OCI-LY7 (cell line): ENCODE measurements around the gene PRIM1. TPM values are rescaled to one million over a fixed set of nuclear protein-coding genes. Genes with fewer than 3 reads are reported as not detected.
"Not testable (repeated sequence)": the region's sequence is repeated elsewhere in the genome, so short reads cannot be mapped to it uniquely, and the experiment has no call there.

ENCODE experiments used
- BruUV-seq: library from RNA; stranded (reverse); fragments of 400-500 nt; replicated peaks from 2 replicates; lab custom pipeline; 2021; lab: Mats Ljungman, UMichigan
- CTCF ChIA-PET: fragments of 300-600 bp; sonication (Branson Sonifier 250); formaldehyde crosslinking; loops from one replicate; lab custom pipeline; 2022; ENCODE audit warnings: antibody characterized with exemption; ENCODE audit not compliant: unreplicated experiment; lab: Charles Lee
- POLR2A ChIA-PET: fragments of 300-600 bp; sonication (Branson Sonifier 250); formaldehyde crosslinking; loops from one replicate; lab custom pipeline; 2022; ENCODE audit warnings: antibody characterized with exemption; lab: Charles Lee
- DNase-seq: peaks from one replicate; pipeline ENCODE4 v3.0.0-alpha.2; 2015; ENCODE audit warnings: low spot score
- H2AFZ ChIP-seq: fragments of 200-600 bp; sonication (generic), shearing (Covaris generic); 2 replicates; pipeline ENCODE4 v1.6.1; 2014; ENCODE audit warnings: mild to moderate bottlenecking, antibody characterized with exemption, low read length, moderate library complexity
- H3K27ac ChIP-seq: fragments of 200-600 bp; sonication (generic); 2 replicates; pipeline ENCODE4 v1.5.1; 2014; ENCODE audit warnings: mixed run types, low read depth, mild to moderate bottlenecking, moderate library complexity, low read length, inconsistent platforms; ENCODE audit not compliant: poor library complexity, severe bottlenecking
- H3K36me3 ChIP-seq: fragments of 200-600 bp; sonication (generic); 2 replicates; pipeline ENCODE4 v1.6.1; 2014; ENCODE audit warnings: mild to moderate bottlenecking, antibody characterized with exemption, low read length, moderate library complexity, mixed read lengths; ENCODE audit not compliant: insufficient read depth
- H3K4me1 ChIP-seq: fragments of 200-600 bp; sonication (generic); 2 replicates; pipeline ENCODE4 v1.5.1; 2014; ENCODE audit warnings: mild to moderate bottlenecking, low read length; ENCODE audit not compliant: insufficient read depth, poor library complexity, severe bottlenecking
- H3K4me2 ChIP-seq: fragments of 200-600 bp; sonication (generic); 2 replicates; pipeline ENCODE4 v1.6.1; 2014; ENCODE audit warnings: mild to moderate bottlenecking, low read length
- H3K4me3 ChIP-seq: fragments of 200-600 bp; sonication (generic); 2 replicates; pipeline ENCODE4 v1.5.1; 2014; ENCODE audit warnings: mild to moderate bottlenecking, low read depth, low read length; ENCODE audit not compliant: poor library complexity, severe bottlenecking
- H3K79me2 ChIP-seq: fragments of 200-600 bp; sonication (generic); 2 replicates; pipeline ENCODE4 v1.6.1; 2016; ENCODE audit warnings: low read depth, mild to moderate bottlenecking, low read length, moderate library complexity, mixed read lengths; ENCODE audit not compliant: insufficient read depth
- H3K9me2 ChIP-seq: fragments of 200-600 bp; sonication (generic); 2 replicates; pipeline ENCODE4 v1.6.1; 2016; ENCODE audit warnings: mild to moderate bottlenecking, low read length, mixed read lengths; ENCODE audit not compliant: insufficient read depth
- H3K9me3 ChIP-seq: fragments of 200-600 bp; sonication (generic); 2 replicates; pipeline ENCODE4 v1.6.1; 2014; ENCODE audit warnings: mild to moderate bottlenecking, mixed run types, low read length, mixed read lengths
- H4K20me1 ChIP-seq: fragments of 200-600 bp; sonication (generic); 2 replicates; pipeline ENCODE4 v1.6.1; 2014; ENCODE audit warnings: mild to moderate bottlenecking, antibody characterized with exemption, low read length, moderate library complexity, mixed read lengths; ENCODE audit not compliant: insufficient read depth
- CTCF ChIP-seq: fragments of 200-600 bp; sonication (generic); conservative IDR thresholded peaks from 2 replicates; pipeline ENCODE4 v1.5.1; 2014; ENCODE audit warnings: mild to moderate bottlenecking, antibody characterized with exemption, low read length, moderate library complexity, mixed read lengths
- EZH2phosphoT487 ChIP-seq: fragments of 200-600 bp; sonication (generic); IDR thresholded peaks from 2 replicates; pipeline ENCODE4 v1.6.1; 2018; ENCODE audit warnings: low read depth, borderline replicate concordance, mild to moderate bottlenecking, mixed run types, antibody characterized with exemption, low read length, moderate library complexity, mixed read lengths
- intact Hi-C: fragments of 100-400 bp; cut with micrococcal nuclease; formaldehyde crosslinking; loops from one replicate; pipeline ENCODE4 v1.10.0; 2022; ENCODE audit not compliant: unreplicated experiment
- total RNA-seq, 2 experiments: library from RNA; depleted of rRNA in 1 of 2; stranded (reverse); fragments of >200 nt in 1 of 2; shearing (Covaris generic) in 1 of 2; gene quantifications; 2 replicates each; pipeline ENCODE4 v1.2.3, GENCODE V29; 2014 to 2022

Gene PRIM1
- total RNA-seq, 2 experiments from 2014 or later = 20.4 to 49.5 TPM

DNA sequence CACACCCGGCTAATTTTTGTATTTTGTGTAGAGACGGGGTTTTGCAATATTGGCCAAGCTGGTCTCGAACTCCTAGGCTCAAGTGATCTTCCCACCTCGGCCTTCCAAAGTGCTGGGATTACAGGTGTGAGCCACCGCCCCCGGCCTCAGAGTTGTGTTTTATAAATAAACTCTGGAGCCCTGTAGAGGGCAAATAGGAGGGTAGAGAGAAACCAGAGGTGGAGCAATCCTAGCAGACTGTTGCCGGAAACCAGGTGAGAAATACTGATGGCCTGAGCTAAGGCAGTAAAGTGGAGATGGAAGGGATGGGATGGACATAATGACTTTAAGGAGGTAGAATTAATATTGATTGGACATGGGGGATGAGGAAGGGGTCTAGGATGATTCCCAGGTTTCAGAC is 8.3 kb upstream of the PRIM1 start:
- no TSS peak for BruUV-seq
- DNase-seq = no peak
- H3K9me2 ChIP-seq = no peaks in the 10 kb centered on the region
- ChIA-PET CTCF (no interaction called here), POLR2A (interaction anchor here (0.7 kb wide), 1 partner anchor 41 kb away, joined by 3 read pairs; no protein-coding TSS in a partner anchor)
- TF ChIP-seq CTCF (no peak), EZH2phosphoT487 (no peak)
- peaks cover 11% of the 10 kb centered on the region; the same call in 1 of the 2 replicates for H3K9me3 ChIP-seq
- intact Hi-C loops = no loop called here
- H3K36me3 ChIP-seq = no peaks in the 10 kb centered on the region
- H3K79me2 ChIP-seq = no peaks in the 10 kb centered on the region
- H3K4me3 ChIP-seq = no peak overlapping the region
- no peak overlapping the region for H3K4me2 ChIP-seq
- H4K20me1 ChIP-seq = no peaks in the 10 kb centered on the region
- no peak overlapping the region for H3K27ac ChIP-seq
- H3K4me1 ChIP-seq = peaks cover under 1% of the 10 kb centered on the region
- H2AFZ ChIP-seq = no peak overlapping the region

- ChIA-PET POLR2A (interaction anchor here (0.6 to 0.9 kb wide), 3 partner anchors 40 to 1791 kb away, joined by 3 read pairs; partner anchors contain the start of gene STAT6), CTCF (interaction anchor here (0.7 kb wide), 1 partner anchor 242 kb away, joined by 3 read pairs; no protein-coding TSS in a partner anchor)
- no peak for DNase-seq
- no peak overlapping the region for H3K27ac ChIP-seq
- H3K9me3 ChIP-seq = peaks cover 11% of the 10 kb centered on the region; the same call in 1 of the 2 replicates
- H3K79me2 ChIP-seq = no peaks in the 10 kb centered on the region
- H3K4me3 ChIP-seq = no peak overlapping the region
- TF ChIP-seq CTCF (no peak), EZH2phosphoT487 (no peak)
- H3K36me3 ChIP-seq = no peaks in the 10 kb centered on the region
- H3K4me1 ChIP-seq = no peaks in the 10 kb centered on the region
- no TSS peak for BruUV-seq
- no peaks in the 10 kb centered on the region for H4K20me1 ChIP-seq
- H3K4me2 ChIP-seq = no peak overlapping the region
- intact Hi-C loops = loop anchor here (5.0 kb wide), 1 partner anchor 303 kb away; no protein-coding TSS in a partner anchor
- no peaks in the 10 kb centered on the region for H3K9me2 ChIP-seq
- H2AFZ ChIP-seq = no peak overlapping the region
Observed at GRCh38 chr12:56759263-56759908, 7.3 kb upstream of the PRIM1 start.

DNA sequence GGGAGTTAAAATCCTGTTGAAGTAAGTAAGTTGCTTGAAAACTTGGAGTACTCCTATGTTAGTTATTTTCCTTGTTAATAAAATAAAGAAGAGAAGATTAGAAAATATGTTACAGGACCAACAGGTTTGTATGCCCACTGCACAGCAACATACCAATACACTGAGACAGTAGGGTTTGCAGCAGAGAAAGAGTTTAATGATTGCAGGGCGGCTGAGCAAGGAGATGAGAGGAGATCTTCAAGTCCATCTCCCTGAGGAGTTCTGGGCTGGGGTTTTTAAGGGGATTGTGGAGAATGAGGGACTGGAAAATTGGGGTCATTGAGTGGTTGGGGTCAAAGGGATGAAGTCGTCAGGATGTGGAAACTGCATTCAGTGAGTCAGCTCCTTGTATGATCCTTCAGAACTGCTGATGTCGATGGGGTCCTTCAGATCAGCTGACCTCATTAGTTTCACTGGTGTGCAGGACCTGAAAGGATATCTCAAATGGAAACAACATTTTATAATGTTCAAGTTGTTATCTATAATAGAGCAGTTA is 6.7 kb upstream of the PRIM1 start:
- H3K79me2 ChIP-seq = no peaks in the 10 kb centered on the region
- H3K4me1 ChIP-seq = no peaks in the 10 kb centered on the region
- peaks cover 11% of the 10 kb centered on the region; the same call in 1 of the 2 replicates for H3K9me3 ChIP-seq
- H4K20me1 ChIP-seq = no peaks in the 10 kb centered on the region
- no peak overlapping the region for H2AFZ ChIP-seq
- intact Hi-C loops = loop anchor here (5.0 kb wide), 1 partner anchor 304 kb away; no protein-coding TSS in a partner anchor
- H3K27ac ChIP-seq = no peak overlapping the region
- no peak overlapping the region for H3K4me2 ChIP-seq
- DNase-seq = no peak
- H3K4me3 ChIP-seq = no peak overlapping the region
- TF ChIP-seq CTCF = no peak
- TF ChIP-seq EZH2phosphoT487 = no peak
- no peaks in the 10 kb centered on the region for H3K36me3 ChIP-seq
- BruUV-seq = no TSS peak
- ChIA-PET CTCF (interaction anchor here (0.6 kb wide), 1 partner anchor 299 kb away, joined by 4 read pairs; no protein-coding TSS in a partner anchor), POLR2A (interaction anchor here (0.9 kb wide), 1 partner anchor 353 kb away, joined by 3 read pairs; the partner anchor contains the start of gene STAT6)
- H3K9me2 ChIP-seq = no peaks in the 10 kb centered on the region

DNA sequence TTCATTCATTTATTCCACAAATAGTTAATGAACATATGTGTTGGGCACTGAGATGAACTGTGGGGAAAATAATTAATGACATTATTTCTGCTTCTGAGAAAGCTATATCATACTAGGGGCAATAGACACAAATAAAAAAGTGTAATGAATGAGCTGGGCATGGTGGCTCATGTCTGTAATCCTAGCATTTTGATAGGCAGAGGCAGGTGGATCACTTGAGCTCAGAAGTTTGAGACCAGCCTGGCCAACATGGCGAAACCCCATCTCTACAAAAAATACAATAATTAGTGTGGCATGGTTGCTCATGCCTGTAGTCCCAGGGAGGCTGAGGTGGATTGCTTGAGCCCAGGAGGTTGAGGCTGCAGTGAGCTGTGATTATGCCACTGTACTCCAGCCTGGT is 5.8 kb upstream of the PRIM1 start:
- BruUV-seq, H3K4me3 ChIP-seq, H3K4me1 ChIP-seq, CTCF ChIA-PET, DNase-seq, H3K9me2 ChIP-seq, H4K20me1 ChIP-seq, H3K27ac ChIP-seq, H3K4me2 ChIP-seq, H2AFZ ChIP-seq, H3K36me3 ChIP-seq, H3K79me2 ChIP-seq: not testable (repeated sequence)
- peaks cover 11% of the 10 kb centered on the region; the same call in 1 of the 2 replicates for H3K9me3 ChIP-seq
- POLR2A ChIA-PET = interaction anchor here (0.7 kb wide), 2 partner anchors 11 to 17 kb away, joined by 3 read pairs; no protein-coding TSS in a partner anchor
- intact Hi-C loops = loop anchor here (1.0 to 5.0 kb wide), 3 partner anchors 229 to 355 kb away; no protein-coding TSS in a partner anchor
